ENCODE data around the gene COX20. TPM values are rescaled to one million over a fixed set of nuclear protein-coding genes. Genes with fewer than 3 reads are reported as not detected.

COX20 gene
- total RNA-seq, 2 experiments from 2014 or later = 25.1 to 25.9 TPM

DNA sequence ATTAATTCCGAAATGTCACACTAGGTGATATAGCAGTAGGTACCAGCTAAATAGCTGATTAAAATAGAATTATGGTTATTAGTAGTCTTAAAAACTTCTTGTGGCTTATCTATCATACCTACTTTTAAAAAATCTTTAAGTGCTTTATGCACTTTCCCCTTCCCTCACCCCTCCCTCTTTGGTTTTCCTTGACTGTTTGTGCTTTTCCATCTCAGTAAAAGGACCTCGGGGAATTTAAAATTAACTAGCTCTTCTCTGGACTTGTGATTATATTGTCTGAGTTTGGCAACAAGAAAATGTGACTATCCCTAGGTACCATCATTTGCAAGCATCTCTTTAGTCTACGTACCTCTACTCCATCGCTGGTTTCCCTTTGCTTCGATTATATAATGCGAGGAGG lies 11.2 kb downstream of the COX20 start:
- POLR2A ChIA-PET = interaction anchor here (2.3 to 16.7 kb wide), 2 partner anchors 10 to 11 kb away, joined by 13 to 391 read pairs; partner anchors contain the start of genes COX20 and HNRNPU
- H3K9me3 Mint-ChIP-seq = no peaks in the 10 kb centered on the region
- DNase-seq = no peak
- H3K4me1 Mint-ChIP-seq = peaks cover 40% of the 10 kb centered on the region
- H3K27ac Mint-ChIP-seq = no peak overlapping the region
- H3K4me3 Mint-ChIP-seq = no peak overlapping the region
- H3K27me3 Mint-ChIP-seq = no peaks in the 10 kb centered on the region
- ATAC-seq (ENCODE audit: low read depth) = no peak
- peaks cover 48% of the 10 kb centered on the region for H3K36me3 Mint-ChIP-seq

DNA sequence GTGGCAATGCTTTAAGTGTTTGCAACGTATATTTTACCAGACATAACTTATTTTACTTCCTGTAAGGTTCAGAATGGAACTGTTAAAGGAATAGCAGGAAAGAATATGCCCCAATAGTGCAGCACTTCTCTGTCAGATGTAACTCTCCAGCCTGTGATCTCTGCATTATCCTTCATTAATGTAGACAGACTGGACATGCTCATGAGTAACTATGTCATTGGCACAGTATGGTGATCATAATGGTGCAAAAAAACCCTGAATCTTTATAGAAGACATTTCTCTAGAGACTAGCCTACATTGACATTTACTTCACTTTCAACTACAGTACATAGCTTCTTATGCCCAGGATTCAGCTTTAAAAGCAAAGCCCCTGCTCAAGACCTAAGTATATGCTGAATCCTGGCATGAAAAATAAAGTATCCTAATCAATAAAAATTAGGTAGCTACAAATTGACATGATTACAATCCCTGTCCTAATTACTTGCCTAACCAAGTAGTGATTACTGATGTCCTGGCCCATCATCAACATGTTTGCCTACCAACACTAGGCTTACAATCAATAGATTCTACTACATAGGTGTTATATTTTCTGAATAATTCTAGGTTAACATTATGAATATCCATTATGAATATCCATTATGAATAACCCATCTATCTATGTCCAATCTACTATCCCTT lies 13.9 kb downstream of the COX20 start:
- DNase-seq = no peak
- POLR2A ChIA-PET = interaction anchor here (7.2 to 18.9 kb wide), 2 partner anchors 9 to 14 kb away, joined by 62 to 391 read pairs; partner anchors contain the start of genes COX20 and HNRNPU
- H3K36me3 Mint-ChIP-seq = peaks cover 55% of the 10 kb centered on the region
- H3K9me3 Mint-ChIP-seq = no peaks in the 10 kb centered on the region
- no peak overlapping the region for H3K27ac Mint-ChIP-seq
- H3K27me3 Mint-ChIP-seq = no peaks in the 10 kb centered on the region
- H3K4me1 Mint-ChIP-seq = peaks cover 43% of the 10 kb centered on the region
- no peak overlapping the region for H3K4me3 Mint-ChIP-seq
- ATAC-seq (ENCODE audit: low read depth) = no peak

DNA sequence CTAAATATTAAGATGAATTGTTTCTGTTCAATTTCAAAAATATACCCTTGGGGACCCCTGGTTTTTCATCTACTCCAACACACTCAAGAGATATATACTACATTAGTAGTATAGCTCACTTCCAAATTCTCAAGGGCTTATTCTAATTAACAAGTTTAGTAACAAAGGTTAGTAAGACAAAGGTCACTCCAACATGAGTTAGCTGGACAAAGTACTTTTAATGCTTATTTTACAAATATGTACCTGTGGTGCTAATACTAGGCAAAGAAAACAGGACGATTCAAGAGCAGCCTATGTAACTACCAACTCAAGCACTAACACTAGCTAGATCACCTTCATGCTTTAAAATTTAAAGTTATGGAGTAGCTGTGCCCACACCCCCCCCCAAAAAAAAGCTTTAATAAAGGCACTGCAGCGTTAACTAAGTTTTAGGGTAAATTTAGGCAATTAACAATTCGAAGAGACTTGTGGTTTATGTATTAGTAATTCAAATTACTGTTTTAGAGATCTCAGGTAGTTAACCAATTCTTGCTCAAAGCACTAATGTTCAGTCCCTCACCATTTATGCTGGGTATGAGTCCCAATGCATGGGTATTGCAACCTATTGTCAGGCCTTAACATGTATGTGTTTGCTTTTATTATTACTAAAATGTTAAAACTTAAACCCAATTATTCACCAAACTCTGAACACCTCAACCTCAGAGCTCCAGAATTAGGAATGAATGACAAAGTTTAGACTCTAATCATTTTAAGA lies 14.8 kb downstream of the COX20 start:
- Mint-ChIP-seq H3K4me1 (peaks cover 45% of the 10 kb centered on the region), H3K36me3 (peaks cover 58% of the 10 kb centered on the region), H3K27me3 (no peaks in the 10 kb centered on the region), H3K27ac (no peak overlapping the region), H3K4me3 (no peak overlapping the region), H3K9me3 (no peaks in the 10 kb centered on the region)
- DNase-seq = no peak
- no peak for ATAC-seq (ENCODE audit: low read depth)
- POLR2A ChIA-PET = interaction anchor here (7.2 to 18.9 kb wide), 2 partner anchors 10 to 13 kb away, joined by 62 to 391 read pairs; partner anchors contain the start of genes COX20 and HNRNPU

DNA sequence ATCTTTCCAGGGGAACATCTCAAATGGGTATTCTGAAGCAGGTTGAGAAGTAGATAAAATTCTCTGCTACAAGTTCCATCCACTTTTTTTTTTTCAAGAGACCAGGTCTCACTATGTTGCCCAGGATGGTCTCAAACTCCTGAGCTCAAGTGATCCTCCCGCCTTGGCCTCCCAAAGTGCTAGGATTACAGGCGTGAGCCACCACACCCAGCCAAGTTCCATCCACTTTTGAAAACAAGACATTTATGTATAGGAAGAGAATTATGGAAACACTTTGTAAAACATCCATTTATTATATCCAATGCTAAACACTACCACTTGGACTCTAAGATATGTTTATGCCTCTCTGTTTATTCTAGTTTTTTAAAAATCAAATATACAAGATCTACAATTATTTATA lies 15.4 kb downstream of the COX20 start:
- POLR2A ChIA-PET = interaction anchor here (7.2 to 18.9 kb wide), 2 partner anchors 11 to 12 kb away, joined by 62 to 391 read pairs; partner anchors contain the start of genes COX20 and HNRNPU
- H3K27ac Mint-ChIP-seq = peak overlapping the region; percentile 12
- no peak overlapping the region for H3K4me3 Mint-ChIP-seq
- ATAC-seq (ENCODE audit: low read depth) (no peak), DNase-seq (no peak)
- H3K9me3 Mint-ChIP-seq = no peaks in the 10 kb centered on the region
- H3K4me1 Mint-ChIP-seq = peaks cover 46% of the 10 kb centered on the region
- H3K36me3 Mint-ChIP-seq = peaks cover 57% of the 10 kb centered on the region
- H3K27me3 Mint-ChIP-seq = no peaks in the 10 kb centered on the region

DNA sequence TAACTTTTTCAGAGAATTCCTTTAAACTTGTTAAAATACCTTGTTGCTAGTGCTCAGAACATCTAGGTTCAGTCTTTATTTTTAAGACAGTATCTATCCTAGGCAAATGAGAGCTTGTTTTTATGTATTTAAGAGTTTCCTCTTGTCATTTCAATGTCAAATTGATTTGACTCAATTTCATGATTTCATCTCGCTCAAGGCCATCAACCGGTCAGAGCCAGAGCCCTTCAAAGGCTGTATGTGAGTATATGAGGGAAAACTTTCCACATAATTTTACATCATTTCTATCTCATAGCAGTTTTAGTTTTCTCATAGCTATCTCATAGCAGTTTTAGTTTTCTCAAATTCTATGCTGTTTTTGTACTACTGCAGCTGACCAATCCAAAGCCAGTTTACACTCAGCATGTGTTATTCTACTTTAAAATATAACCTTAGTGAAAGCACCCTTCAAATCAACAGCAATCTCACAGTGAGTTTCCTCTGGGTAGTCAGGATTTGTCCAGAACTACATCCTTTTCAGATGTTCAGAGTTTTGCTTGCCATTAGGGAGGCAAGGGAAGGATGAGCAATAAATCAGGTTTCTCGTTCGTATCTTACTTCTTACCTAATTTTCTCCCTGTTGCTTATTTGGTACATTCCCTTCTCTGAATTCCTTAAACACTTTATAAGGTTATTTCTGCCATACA lies 16.2 kb downstream of the COX20 start:
- peaks cover 58% of the 10 kb centered on the region for H3K36me3 Mint-ChIP-seq

DNA sequence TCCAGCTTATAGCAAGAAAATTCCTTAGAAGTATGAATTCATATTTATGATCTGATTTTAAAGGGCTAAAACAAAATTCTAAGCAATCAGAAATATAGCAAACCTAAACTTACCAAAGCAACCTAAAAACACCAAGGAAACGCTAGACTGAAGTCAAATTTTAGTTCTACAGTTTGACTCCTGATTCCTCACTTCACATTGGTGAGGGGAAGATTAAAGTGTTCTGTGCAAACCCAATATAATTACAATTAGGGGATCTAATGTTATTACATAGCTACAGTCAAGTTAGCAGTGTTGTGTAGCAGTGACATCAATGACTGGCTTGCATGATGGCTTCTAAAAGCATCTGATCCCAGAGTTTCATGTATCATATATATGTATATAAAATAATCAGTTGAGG lies 17.2 kb downstream of the COX20 start:
- no peak for ATAC-seq (ENCODE audit: low read depth)
- Mint-ChIP-seq H3K4me1 (peaks cover 58% of the 10 kb centered on the region), H3K36me3 (peaks cover 63% of the 10 kb centered on the region), H3K27me3 (no peaks in the 10 kb centered on the region), H3K4me3 (no peak overlapping the region), H3K9me3 (no peaks in the 10 kb centered on the region), H3K27ac (peak overlapping the region; percentile 71)
- POLR2A ChIA-PET = interaction anchor here (7.2 to 18.9 kb wide), 2 partner anchors 10 to 12 kb away, joined by 62 to 391 read pairs; partner anchors contain the start of genes COX20 and HNRNPU
- no peak for DNase-seq

More for the DNA sequence above, 16.2 kb downstream of the COX20 start:
- H3K4me1 Mint-ChIP-seq = peaks cover 49% of the 10 kb centered on the region
- no peak overlapping the region for H3K4me3 Mint-ChIP-seq
- POLR2A ChIA-PET = interaction anchor here (7.2 to 18.9 kb wide), 2 partner anchors 11 kb away, joined by 62 to 391 read pairs; partner anchors contain the start of genes COX20 and HNRNPU
- H3K9me3 Mint-ChIP-seq = no peaks in the 10 kb centered on the region
- DNase-seq (no peak), ATAC-seq (ENCODE audit: low read depth) (no peak)
- H3K27ac Mint-ChIP-seq = peak overlapping the region; percentile 71
- no peaks in the 10 kb centered on the region for H3K27me3 Mint-ChIP-seq

DNA sequence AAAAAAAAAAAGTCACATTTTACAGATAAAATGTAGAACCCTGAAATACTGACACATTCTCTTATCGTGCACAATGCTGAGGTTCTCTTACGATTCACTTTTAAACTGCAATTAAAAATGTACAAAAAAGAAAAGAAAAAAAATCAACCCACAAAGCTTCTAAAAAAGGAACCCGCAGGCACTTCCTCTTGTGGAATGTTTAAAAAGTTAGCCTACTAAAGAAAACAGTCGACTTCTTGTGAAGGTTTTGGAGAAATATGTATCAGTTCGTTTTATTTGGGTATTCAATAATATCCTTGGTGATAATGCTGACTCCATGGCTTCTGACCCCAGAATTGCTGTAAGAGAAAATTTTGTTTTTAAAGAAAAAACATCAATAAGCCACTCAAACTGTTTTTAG lies 18.7 kb downstream of the COX20 start:
- POLR2A ChIA-PET = interaction anchor here (7.2 to 18.9 kb wide), 2 partner anchors 9 to 14 kb away, joined by 62 to 391 read pairs; partner anchors contain the start of genes COX20 and HNRNPU
- Mint-ChIP-seq H3K9me3 (no peaks in the 10 kb centered on the region), H3K4me1 (peaks cover 65% of the 10 kb centered on the region), H3K27ac (peak overlapping the region; percentile 72), H3K36me3 (peaks cover 66% of the 10 kb centered on the region), H3K4me3 (peak overlapping the region; percentile 58), H3K27me3 (no peaks in the 10 kb centered on the region)
- DNase-seq = no peak
- ATAC-seq (ENCODE audit: low read depth) = no peak

DNA sequence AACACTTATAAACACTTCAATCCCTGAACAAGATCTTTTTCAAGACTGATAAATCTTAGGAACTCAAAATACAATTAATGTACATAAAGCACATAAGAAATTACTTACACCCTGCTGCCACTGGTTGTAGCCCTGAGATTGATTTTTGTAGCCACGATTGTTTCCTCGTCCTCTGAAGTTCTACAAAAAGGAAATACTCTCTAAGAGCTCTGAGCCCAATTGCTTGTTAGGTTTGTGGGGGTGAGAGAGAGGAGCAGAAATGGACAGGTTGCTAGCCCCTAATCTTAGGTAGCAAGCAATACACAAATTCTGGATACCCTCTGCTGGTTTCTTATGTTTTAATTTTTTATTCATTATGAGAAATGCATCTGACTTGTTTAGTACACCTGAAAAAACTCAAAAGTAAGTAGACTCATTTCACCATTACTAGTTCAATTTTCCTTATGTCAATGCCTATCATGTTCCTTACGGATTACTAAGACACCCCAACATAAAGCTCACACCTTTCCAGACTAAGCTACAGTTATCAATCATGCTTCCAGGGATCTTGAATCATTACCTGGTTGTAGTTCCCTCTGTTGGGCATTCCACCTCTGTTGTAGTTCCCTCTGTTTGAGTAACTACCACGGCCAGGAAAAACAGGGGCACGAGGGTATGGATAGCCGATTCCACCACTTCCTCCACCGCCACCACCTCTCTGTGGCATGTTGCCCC lies 19.6 kb downstream of the COX20 start:
- Mint-ChIP-seq H3K4me1 (peaks cover 67% of the 10 kb centered on the region), H3K9me3 (no peaks in the 10 kb centered on the region), H3K4me3 (peak overlapping the region; percentile 73), H3K27ac (peak overlapping the region; percentile 55), H3K36me3 (peaks cover 67% of the 10 kb centered on the region), H3K27me3 (no peaks in the 10 kb centered on the region)
- DNase-seq (no peak), ATAC-seq (ENCODE audit: low read depth) (peak; percentile 57)
- POLR2A ChIA-PET = interaction anchor here (7.2 to 18.9 kb wide), 2 partner anchors 8 to 15 kb away, joined by 62 to 391 read pairs; partner anchors contain the start of genes COX20 and HNRNPU

DNA sequence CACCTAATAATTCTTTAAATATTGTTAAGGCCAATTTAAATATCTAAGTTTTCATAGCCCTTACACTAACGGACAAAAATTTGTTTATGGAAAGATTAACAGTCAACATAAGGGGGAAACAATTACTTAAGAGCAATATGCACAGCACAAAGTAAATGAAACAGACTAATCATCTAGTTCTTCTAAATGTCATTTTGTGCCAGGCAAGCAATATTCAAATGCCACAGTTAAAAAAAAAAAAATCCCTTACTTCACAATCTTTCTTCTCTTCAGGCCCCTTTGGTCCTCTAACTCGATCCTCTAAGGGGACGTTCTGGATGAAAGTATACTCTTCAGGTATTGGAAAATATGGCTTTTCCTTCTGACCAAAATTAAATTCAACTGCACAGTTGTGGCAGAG lies 22.3 kb downstream of the COX20 start:
- Mint-ChIP-seq H3K36me3 (peaks cover 68% of the 10 kb centered on the region), H3K27ac (peak overlapping the region; percentile 28)

DNA sequence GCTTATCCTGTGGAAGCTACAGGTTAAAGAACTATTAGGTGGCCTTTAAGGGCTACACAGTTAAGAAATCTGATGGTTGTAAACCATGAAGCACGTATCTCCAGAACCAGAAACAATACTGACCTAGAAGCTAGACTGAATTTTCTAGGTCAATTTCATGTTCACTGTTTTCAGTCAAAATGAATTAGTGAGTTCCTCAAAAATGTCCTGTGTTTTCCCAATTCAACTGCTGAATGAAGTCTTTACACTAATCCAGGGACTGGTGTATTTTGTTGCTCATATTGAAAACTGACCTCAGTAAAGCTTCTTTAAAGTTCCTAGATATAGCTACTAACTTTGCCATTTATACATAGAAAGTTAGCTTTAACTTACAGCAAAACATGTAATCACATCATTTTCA lies 22.9 kb downstream of the COX20 start:
- ATAC-seq (ENCODE audit: low read depth) = no peak
- POLR2A ChIA-PET = interaction anchor here (1.5 to 18.9 kb wide), 2 partner anchors 18 to 112 kb away, joined by 5 to 391 read pairs; partner anchors contain the start of gene COX20

More for the DNA sequence above, 22.3 kb downstream of the COX20 start:
- H3K4me1 Mint-ChIP-seq = peaks cover 71% of the 10 kb centered on the region
- ATAC-seq (ENCODE audit: low read depth) (no peak), DNase-seq (no peak)
- H3K27me3 Mint-ChIP-seq = no peaks in the 10 kb centered on the region
- POLR2A ChIA-PET = interaction anchor here (1.0 to 18.9 kb wide), 2 partner anchors 17 to 113 kb away, joined by 6 to 391 read pairs; partner anchors contain the start of gene COX20
- H3K9me3 Mint-ChIP-seq = no peaks in the 10 kb centered on the region
- no peak overlapping the region for H3K4me3 Mint-ChIP-seq

DNA sequence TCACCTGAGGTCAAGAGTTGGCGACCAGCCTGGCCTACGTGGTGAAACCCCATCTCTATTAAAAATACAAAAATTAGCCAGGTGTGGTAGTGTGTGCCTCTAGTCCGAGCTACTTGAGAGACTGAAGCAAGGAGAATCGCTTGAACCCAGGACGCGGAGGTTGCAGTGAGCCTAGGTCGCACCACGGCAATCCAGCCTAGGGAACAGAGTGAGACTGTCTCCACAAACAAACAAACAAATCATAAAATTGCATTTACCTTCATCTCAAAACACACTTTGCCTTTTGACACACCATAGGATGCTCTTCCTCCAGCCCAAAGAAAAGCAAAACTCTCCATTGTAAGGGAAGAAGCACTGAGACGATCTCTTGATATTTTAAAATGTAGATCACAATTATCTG lies 24.6 kb downstream of the COX20 start:
- Mint-ChIP-seq H3K9me3 (no peaks in the 10 kb centered on the region), H3K36me3 (peaks cover 64% of the 10 kb centered on the region), H3K27me3 (no peaks in the 10 kb centered on the region), H3K4me3 (peak overlapping the region; percentile 90), H3K4me1 (peaks cover 55% of the 10 kb centered on the region), H3K27ac (no peak overlapping the region)
- ATAC-seq (ENCODE audit: low read depth) (no peak), DNase-seq (no peak)
- POLR2A ChIA-PET = interaction anchor here (5.4 to 18.9 kb wide), 2 partner anchors 8 to 20 kb away, joined by 62 to 391 read pairs; partner anchors contain the start of gene COX20

More for the DNA sequence above, 22.9 kb downstream of the COX20 start:
- no peaks in the 10 kb centered on the region for H3K9me3 Mint-ChIP-seq
- H3K36me3 Mint-ChIP-seq = peaks cover 69% of the 10 kb centered on the region
- H3K4me3 Mint-ChIP-seq = no peak overlapping the region
- H3K27me3 Mint-ChIP-seq = no peaks in the 10 kb centered on the region
- peaks cover 71% of the 10 kb centered on the region for H3K4me1 Mint-ChIP-seq
- DNase-seq = no peak
- no peak overlapping the region for H3K27ac Mint-ChIP-seq
